RWPE2 (cell line): ENCODE data around the gene TMEM132D.

Experiments
- ATAC-seq: fragments of 200-7000 bp; cut with Tn5 transposase; 3 replicates; pipeline ENCODE4 v1.9.1; 2021; ENCODE audit warnings: low read depth
- DNase-seq: peaks from one replicate; pipeline ENCODE4 v3.0.0-alpha.2; 2020; ENCODE audit warnings: low spot score
- H3K27ac ChIP-seq: fragments of 450-650 bp; 2 replicates; pipeline ENCODE4 v1.5.1; 2017; ENCODE audit warnings: mild to moderate bottlenecking; ENCODE audit not compliant: poor library complexity, severe bottlenecking
- H3K27me3 ChIP-seq: fragments of 250-450 bp; sonication (Bioruptor Pico); 2 replicates; pipeline ENCODE4 v1.5.1; 2021; ENCODE audit warnings: mild to moderate bottlenecking, moderate library complexity; ENCODE audit not compliant: insufficient read depth, poor library complexity, severe bottlenecking
- H3K36me3 ChIP-seq: fragments of 250-450 bp; sonication (Bioruptor Pico); 2 replicates; pipeline ENCODE4 v1.5.1; 2020; ENCODE audit warnings: low read depth, mild to moderate bottlenecking, moderate library complexity
- H3K4me1 ChIP-seq: fragments of 250-450 bp; sonication (Bioruptor Pico); 2 replicates; pipeline ENCODE4 v1.5.1; 2021; ENCODE audit warnings: mild to moderate bottlenecking, moderate library complexity; ENCODE audit not compliant: insufficient read depth, poor library complexity, severe bottlenecking
- H3K4me3 ChIP-seq: fragments of 250-450 bp; sonication (Bioruptor Pico); 2 replicates; pipeline ENCODE4 v1.5.1; 2021; ENCODE audit warnings: mild to moderate bottlenecking, moderate library complexity; ENCODE audit not compliant: severe bottlenecking
- H3K9me3 ChIP-seq: fragments of 250-450 bp; sonication (Bioruptor Pico); 2 replicates; pipeline ENCODE4 v1.5.1; 2021; ENCODE audit warnings: mild to moderate bottlenecking, moderate library complexity; ENCODE audit not compliant: severe bottlenecking
- TF ChIP-seq, protein P1 (sequence below): fragments of 450-650 bp; IDR thresholded peaks from one replicate; pipeline ENCODE4 v1.5.1; 2017; ENCODE audit warnings: mild to moderate bottlenecking, moderate library complexity; ENCODE audit not compliant: poor library complexity, severe bottlenecking

The TMEM132D gene

DNA sequence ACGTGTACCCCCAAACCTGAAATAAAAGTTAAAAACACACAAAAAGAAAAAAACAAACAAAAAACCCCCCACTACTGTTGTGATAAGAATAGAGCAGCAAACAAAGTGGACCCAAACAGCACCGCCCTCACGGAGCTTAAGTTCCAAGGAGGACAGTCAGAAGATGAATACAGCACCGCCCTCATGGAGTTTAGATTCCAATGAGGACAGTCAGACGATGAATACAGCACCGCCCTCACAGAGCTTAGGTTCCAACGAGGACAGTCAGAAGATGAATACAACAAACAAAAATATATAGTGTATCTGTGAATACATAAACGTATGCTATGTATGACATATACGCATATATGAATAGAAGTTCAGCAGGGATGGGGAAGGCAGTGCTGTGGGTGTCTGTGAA, 696.7 kb downstream of the TMEM132D start:
- DNase-seq: no peak

DNA sequence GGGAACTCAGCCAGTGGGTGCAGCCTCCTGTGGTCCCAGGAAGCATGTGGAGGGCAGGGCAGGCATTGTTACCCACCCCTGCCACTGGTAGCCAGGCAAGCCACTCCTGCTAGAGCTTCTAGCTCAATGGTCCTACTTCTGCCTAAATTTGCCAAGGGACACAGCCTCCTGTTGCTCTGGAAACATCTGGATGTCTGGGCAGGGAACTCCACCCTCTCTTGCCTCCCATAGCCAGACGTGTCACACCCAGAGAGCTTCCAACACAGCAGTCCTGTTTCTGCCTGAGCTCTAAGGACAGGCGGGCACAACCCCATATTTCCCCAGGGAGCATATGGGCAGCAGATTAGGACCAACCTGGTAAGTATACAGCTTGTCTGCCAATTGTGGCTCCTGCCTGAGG, 700.4 kb downstream of the TMEM132D start:
- Histone ChIP-seq H3K36me3 (no peaks in the 10 kb centered on the region), H3K4me3 (no peak overlapping the region), H3K4me1 (no peaks in the 10 kb centered on the region), H3K27ac (no peak overlapping the region), H3K27me3 (no peaks in the 10 kb centered on the region), H3K9me3 (no peaks in the 10 kb centered on the region)
- ATAC-seq (no peak), DNase-seq (no peak)
- TF ChIP-seq, protein P1, sequence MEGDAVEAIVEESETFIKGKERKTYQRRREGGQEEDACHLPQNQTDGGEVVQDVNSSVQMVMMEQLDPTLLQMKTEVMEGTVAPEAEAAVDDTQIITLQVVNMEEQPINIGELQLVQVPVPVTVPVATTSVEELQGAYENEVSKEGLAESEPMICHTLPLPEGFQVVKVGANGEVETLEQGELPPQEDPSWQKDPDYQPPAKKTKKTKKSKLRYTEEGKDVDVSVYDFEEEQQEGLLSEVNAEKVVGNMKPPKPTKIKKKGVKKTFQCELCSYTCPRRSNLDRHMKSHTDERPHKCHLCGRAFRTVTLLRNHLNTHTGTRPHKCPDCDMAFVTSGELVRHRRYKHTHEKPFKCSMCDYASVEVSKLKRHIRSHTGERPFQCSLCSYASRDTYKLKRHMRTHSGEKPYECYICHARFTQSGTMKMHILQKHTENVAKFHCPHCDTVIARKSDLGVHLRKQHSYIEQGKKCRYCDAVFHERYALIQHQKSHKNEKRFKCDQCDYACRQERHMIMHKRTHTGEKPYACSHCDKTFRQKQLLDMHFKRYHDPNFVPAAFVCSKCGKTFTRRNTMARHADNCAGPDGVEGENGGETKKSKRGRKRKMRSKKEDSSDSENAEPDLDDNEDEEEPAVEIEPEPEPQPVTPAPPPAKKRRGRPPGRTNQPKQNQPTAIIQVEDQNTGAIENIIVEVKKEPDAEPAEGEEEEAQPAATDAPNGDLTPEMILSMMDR: no peak

More for the DNA sequence above, 696.7 kb downstream of the TMEM132D start:
- no peak overlapping the region for H3K4me3 ChIP-seq
- no peak overlapping the region for H3K27ac ChIP-seq
- no peaks in the 10 kb centered on the region for H3K36me3 ChIP-seq
- no peaks in the 10 kb centered on the region for H3K9me3 ChIP-seq
- TF ChIP-seq, protein P1: no peak
- no peaks in the 10 kb centered on the region for H3K27me3 ChIP-seq
- H3K4me1 ChIP-seq: no peaks in the 10 kb centered on the region
- ATAC-seq: no peak

DNA sequence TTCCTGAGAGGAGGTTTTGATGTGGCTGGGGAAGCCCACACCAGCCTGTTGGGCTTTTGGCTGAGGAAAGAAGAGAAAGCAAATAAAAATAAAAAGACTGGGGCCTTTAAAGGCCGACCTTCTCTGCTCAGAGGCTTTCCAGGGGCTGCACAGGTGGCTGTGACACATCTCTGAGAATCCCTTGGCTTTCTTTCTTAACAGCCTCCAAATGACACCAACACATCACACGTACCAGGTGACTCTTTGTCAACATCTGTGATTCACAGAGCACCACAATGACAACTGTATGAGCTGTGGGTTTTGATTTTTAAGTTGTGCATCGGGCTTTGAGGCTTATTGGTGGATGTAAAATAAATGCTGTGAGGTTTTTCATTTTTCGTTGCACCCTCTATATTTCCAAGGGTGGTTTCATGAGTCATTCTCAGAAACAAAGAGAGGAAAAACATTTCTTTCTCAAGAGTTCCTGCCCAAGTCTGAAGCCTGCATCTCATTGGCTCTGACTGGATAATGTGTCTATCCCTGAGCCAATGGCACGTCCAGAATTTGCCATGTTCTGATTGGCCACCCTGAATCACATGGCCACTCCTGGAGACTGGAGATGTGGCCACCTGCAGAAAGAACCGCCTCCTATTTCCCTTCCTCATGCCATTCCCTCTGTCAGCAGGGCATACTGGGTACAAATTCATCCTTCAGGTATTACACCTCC, 701.6 kb downstream of the TMEM132D start:
- Histone ChIP-seq H3K27ac (no peak overlapping the region), H3K4me3 (no peak overlapping the region), H3K27me3 (no peaks in the 10 kb centered on the region), H3K36me3 (no peaks in the 10 kb centered on the region), H3K4me1 (no peaks in the 10 kb centered on the region), H3K9me3 (no peaks in the 10 kb centered on the region)
- TF ChIP-seq, protein P1: no peak
- DNase-seq (no peak), ATAC-seq (no peak)

DNA sequence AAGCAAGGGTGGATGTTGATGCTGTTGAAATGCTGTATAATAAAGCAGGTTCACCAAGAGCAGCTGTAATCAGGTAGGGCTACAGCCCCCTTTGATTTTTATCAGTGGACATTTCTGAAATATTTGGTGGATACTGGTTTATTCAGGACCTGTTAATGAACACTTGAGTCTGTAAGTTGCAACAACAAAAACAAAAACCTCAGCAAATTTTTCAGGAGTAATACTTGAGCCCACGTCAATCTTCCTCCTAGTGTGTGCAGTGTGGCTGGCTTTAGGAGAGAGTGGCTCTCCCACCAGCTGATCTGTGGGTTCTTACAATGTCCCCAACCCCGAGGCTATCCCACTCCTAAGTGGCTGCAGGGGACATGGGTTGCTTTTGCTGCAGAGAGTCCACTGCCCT, 702.8 kb downstream of the TMEM132D start:
- TF ChIP-seq, protein P1: no peak
- no peak overlapping the region for H3K4me3 ChIP-seq
- DNase-seq: no peak
- no peak for ATAC-seq
- no peak overlapping the region for H3K27ac ChIP-seq
- no peaks in the 10 kb centered on the region for H3K27me3 ChIP-seq
- H3K9me3 ChIP-seq: no peaks in the 10 kb centered on the region
- no peaks in the 10 kb centered on the region for H3K4me1 ChIP-seq
- no peaks in the 10 kb centered on the region for H3K36me3 ChIP-seq

DNA sequence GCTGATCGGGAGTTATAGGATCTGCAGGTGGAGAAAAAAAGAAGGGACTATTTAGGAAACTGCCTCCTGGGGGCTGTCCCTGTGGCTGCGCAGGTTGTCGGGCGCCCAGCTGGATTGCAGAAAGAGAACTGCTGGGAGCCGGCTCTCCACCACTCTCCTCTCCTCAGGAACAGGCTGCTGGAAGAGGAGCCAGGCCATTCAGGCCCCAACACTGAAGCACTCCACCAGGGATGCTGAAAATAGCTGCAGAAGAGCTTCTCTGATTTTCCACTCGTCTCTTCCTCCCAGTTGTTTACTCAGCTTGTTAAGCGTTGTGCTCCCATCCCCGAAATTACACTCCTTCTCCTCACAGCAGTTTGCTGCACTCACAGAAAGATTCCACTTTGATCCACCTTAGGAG, 703.2 kb downstream of the TMEM132D start:
- DNase-seq (no peak), ATAC-seq (no peak)
- H3K4me1 ChIP-seq: no peaks in the 10 kb centered on the region
- no peak overlapping the region for H3K4me3 ChIP-seq
- TF ChIP-seq, protein P1: no peak
- H3K27ac ChIP-seq: no peak overlapping the region
- no peaks in the 10 kb centered on the region for H3K36me3 ChIP-seq
- H3K27me3 ChIP-seq: no peaks in the 10 kb centered on the region
- no peaks in the 10 kb centered on the region for H3K9me3 ChIP-seq
